Effector CD8-positive, alpha-beta T cell (primary cell): ENCODE data around the gene CYLD.

ENCODE experiments used
- DNase-seq: peaks from one replicate; lab custom pipeline; 2025; lab: John Stamatoyannopoulos, UW

The CYLD gene

GRCh38 chr16:50739031-50739430, 2.9 kb upstream of the CYLD start:
- DNase-seq, result no peak

GRCh38 chr16:50740736-50741135, 1.1 kb upstream of the CYLD start:
- no peak for DNase-seq

GRCh38 chr16:50741225-50741780, 583 bp upstream of the CYLD start:
- no peak for DNase-seq

GRCh38 chr16:50742576-50743200, 802 bp downstream of the CYLD start:
- peak; percentile 41 for DNase-seq

- DNase-seq, result no peak
These were observed 1.8 kb downstream of the CYLD start for GRCh38 chr16:50743581-50744225.

GRCh38 chr16:50744881-50745280, 3.0 kb downstream of the CYLD start:
- DNase-seq, result no peak

GRCh38 chr16:50745940-50746339, 4.1 kb downstream of the CYLD start:
- DNase-seq, result no peak

- no peak for DNase-seq
These were observed 5.5 kb downstream of the CYLD start for GRCh38 chr16:50747207-50747956.

GRCh38 chr16:50751528-50751927, 9.6 kb downstream of the CYLD start:
- DNase-seq, result no peak

GRCh38 chr16:50752471-50753235, 10.8 kb downstream of the CYLD start:
- DNase-seq, result no peak

- DNase-seq, result no peak
These were observed 14.6 kb downstream of the CYLD start for GRCh38 chr16:50756473-50756872.

- no peak for DNase-seq
These were observed 19.4 kb downstream of the CYLD start for GRCh38 chr16:50761267-50761666.

- no peak for DNase-seq
These were observed 20.4 kb downstream of the CYLD start for GRCh38 chr16:50762241-50762640.

- no peak for DNase-seq
These were observed 21.3 kb downstream of the CYLD start for GRCh38 chr16:50763211-50763610.

- no peak for DNase-seq
These were observed 23.4 kb downstream of the CYLD start for GRCh38 chr16:50765260-50765659.

GRCh38 chr16:50765861-50766260, 24.0 kb downstream of the CYLD start:
- no peak for DNase-seq

- DNase-seq, result no peak
These were observed 25.3 kb downstream of the CYLD start for GRCh38 chr16:50767197-50767596.

GRCh38 chr16:50771366-50771765, 29.5 kb downstream of the CYLD start:
- no peak for DNase-seq

- no peak for DNase-seq
These were observed 32.5 kb downstream of the CYLD start for GRCh38 chr16:50774405-50774804.

- no peak for DNase-seq
These were observed 33.1 kb downstream of the CYLD start for GRCh38 chr16:50774960-50775359.

- no peak for DNase-seq
These were observed 34.2 kb downstream of the CYLD start for GRCh38 chr16:50776037-50776436.
